ENCODE results near the gene DSCAML1.

Gene DSCAML1

GRCh38 chr11:117502779-117503100, 294.3 kb downstream of the DSCAML1 start:
- no peaks in the 10 kb centered on the region for H3K36me3 ChIP-seq
- TF ChIP-seq, protein P1, sequence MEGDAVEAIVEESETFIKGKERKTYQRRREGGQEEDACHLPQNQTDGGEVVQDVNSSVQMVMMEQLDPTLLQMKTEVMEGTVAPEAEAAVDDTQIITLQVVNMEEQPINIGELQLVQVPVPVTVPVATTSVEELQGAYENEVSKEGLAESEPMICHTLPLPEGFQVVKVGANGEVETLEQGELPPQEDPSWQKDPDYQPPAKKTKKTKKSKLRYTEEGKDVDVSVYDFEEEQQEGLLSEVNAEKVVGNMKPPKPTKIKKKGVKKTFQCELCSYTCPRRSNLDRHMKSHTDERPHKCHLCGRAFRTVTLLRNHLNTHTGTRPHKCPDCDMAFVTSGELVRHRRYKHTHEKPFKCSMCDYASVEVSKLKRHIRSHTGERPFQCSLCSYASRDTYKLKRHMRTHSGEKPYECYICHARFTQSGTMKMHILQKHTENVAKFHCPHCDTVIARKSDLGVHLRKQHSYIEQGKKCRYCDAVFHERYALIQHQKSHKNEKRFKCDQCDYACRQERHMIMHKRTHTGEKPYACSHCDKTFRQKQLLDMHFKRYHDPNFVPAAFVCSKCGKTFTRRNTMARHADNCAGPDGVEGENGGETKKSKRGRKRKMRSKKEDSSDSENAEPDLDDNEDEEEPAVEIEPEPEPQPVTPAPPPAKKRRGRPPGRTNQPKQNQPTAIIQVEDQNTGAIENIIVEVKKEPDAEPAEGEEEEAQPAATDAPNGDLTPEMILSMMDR (IDR thresholded peaks at IDR 0.05; ENCODE audit: low read depth, low read length), result no peak
- no peak overlapping the region for H3K4me3 ChIP-seq (ENCODE audit: low read depth, low read length)
- no peaks in the 10 kb centered on the region for H3K27me3 ChIP-seq
- no peaks in the 10 kb centered on the region for H3K9me3 ChIP-seq
- peaks cover 50% of the 10 kb centered on the region for H3K4me1 ChIP-seq
- no peak for DNase-seq

DNA sequence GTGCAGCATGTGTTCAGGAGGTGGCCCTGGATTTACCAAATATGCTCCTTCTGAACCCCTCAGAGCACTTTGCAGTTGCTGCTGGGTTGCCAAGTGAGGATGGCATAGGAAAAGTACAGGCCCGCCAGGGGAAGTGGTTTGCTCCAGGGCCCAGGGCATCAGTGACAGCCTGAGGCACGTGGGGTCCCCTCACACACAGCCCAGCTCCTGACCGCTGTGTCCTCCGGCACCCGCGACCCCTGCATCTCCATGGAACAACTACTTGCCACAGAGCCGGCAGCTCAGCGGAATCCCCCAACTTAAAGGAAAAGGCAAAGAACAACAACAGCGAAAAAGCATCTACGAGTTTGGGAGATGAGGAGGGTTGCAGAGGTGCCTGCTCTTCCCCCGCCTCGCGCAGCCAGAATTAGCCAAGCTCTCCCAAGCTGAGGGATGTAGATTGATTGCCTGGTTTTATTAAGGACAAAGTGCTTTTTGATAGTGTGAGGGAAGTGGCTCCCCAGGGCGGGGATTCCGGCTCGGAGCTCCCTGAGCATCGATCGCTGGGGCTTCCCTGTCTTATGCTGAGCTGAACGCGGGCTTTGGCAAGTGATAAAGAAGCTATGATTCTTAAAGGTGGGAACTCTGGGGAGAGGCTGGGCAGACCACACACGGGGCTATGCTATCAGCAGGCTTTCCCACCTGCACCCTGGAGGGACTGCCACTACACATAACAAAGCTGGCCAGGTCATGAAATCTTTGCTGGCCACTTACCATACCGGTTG, 294.8 kb downstream of the DSCAML1 start:
- Histone ChIP-seq H3K9me3 (no peaks in the 10 kb centered on the region), H3K27me3 (no peaks in the 10 kb centered on the region), H3K36me3 (no peaks in the 10 kb centered on the region), H3K4me3 (ENCODE audit: low read depth, low read length) (no peak overlapping the region), H3K4me1 (peaks cover 46% of the 10 kb centered on the region)
- TF ChIP-seq, protein P1 (IDR thresholded peaks at IDR 0.05; ENCODE audit: low read depth, low read length), result no peak
- no peak for DNase-seq

- no peaks in the 10 kb centered on the region for H3K27me3 ChIP-seq
- DNase-seq, result no peak
- no peak overlapping the region for H3K4me3 ChIP-seq (ENCODE audit: low read depth, low read length)
- no peaks in the 10 kb centered on the region for H3K36me3 ChIP-seq
- TF ChIP-seq, protein P1 (IDR thresholded peaks at IDR 0.05; ENCODE audit: low read depth, low read length), result no peak
- H3K9me3 ChIP-seq, result no peaks in the 10 kb centered on the region
- peaks cover 46% of the 10 kb centered on the region for H3K4me1 ChIP-seq
These were observed 295.6 kb downstream of the DSCAML1 start for GRCh38 chr11:117501237-117501898.

GRCh38 chr11:117498791-117499190, 298.2 kb downstream of the DSCAML1 start:
- Histone ChIP-seq H3K27me3 (no peaks in the 10 kb centered on the region), H3K36me3 (no peaks in the 10 kb centered on the region), H3K9me3 (no peaks in the 10 kb centered on the region), H3K4me1 (peaks cover 59% of the 10 kb centered on the region), H3K4me3 (ENCODE audit: low read depth, low read length) (no peak overlapping the region)
- no peak for DNase-seq
- TF ChIP-seq, protein P1 (IDR thresholded peaks at IDR 0.05; ENCODE audit: low read depth, low read length), result no peak

DNA sequence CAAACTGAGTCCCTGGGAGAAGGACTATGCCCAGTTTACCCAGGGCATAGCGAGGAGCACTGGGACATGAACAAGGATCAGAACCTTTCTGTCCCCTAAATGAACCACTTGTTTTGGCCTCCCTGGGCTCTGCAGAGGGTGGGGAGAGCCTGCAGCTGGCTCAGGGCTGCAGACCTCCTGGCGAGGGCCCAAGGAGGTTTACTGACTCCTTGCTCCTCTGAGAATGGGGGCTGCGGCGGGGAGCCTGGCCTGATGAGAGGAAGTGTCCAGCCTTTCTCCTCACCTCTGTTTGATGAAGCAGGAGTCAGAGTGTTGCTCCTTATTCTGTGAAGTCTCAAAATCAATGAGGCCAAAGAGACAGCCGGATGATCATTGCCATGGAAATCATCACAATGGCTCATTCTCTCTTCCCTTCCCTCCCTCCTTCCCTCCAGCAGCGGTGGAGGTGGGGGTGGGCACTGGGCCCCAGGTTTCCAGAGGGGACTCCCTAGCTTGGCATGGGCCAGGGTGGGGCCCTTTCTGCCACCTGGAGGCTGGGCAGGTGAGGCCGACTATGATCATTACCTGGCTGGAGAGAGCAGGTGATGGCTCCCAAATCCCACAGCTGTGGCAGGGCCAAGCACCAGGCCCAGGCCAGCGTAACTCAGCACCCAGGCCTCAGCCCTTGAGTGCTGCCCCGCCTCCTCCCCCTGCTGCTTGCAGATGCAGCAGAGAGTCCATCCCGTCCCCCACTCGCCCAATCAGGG, 299.6 kb downstream of the DSCAML1 start:
- TF ChIP-seq, protein P1 (IDR thresholded peaks at IDR 0.05; ENCODE audit: low read depth, low read length), result no peak
- H3K4me3 ChIP-seq (ENCODE audit: low read depth, low read length), result no peak overlapping the region
- H3K36me3 ChIP-seq, result no peaks in the 10 kb centered on the region
- H3K4me1 ChIP-seq, result peaks cover 62% of the 10 kb centered on the region
- no peaks in the 10 kb centered on the region for H3K27me3 ChIP-seq
- DNase-seq, result no peak
- no peaks in the 10 kb centered on the region for H3K9me3 ChIP-seq
